Muscle of leg (tissue), 11 donors: ENCODE results near the gene IL1RL2. TPM values are rescaled to one million over a fixed set of nuclear protein-coding genes. Genes with fewer than 3 reads are reported as not detected.
A peak's percentile ranks its signal among the peaks of the same experiment; 100 is the strongest.

Experiments
- DNase-seq: peaks from one replicate; pipeline ENCODE4 v3.0.0; 2013
- H3K27ac ChIP-seq: one replicate; pipeline ENCODE4 v1.5.1; 2013; ENCODE audit warnings: mild to moderate bottlenecking, low read length, control low read depth
- H3K27me3 ChIP-seq: one replicate; pipeline ENCODE4 v1.6.1; 2013; ENCODE audit warnings: low read length; ENCODE audit not compliant: control insufficient read depth, insufficient read depth
- H3K36me3 ChIP-seq: one replicate; pipeline ENCODE4 v1.6.1; 2013; ENCODE audit warnings: low read length; ENCODE audit not compliant: control insufficient read depth, insufficient read depth
- H3K4me1 ChIP-seq: one replicate; pipeline ENCODE4 v1.6.1; 2013; ENCODE audit warnings: low read length; ENCODE audit not compliant: control insufficient read depth, insufficient read depth
- H3K4me3 ChIP-seq: one replicate; pipeline ENCODE4 v1.5.1; 2013; ENCODE audit warnings: low read length, control low read depth
- H3K9me3 ChIP-seq: replicated peaks from 2 replicates; pipeline ENCODE4 v1.6.1; 2013; ENCODE audit warnings: low read depth, low read length; ENCODE audit not compliant: control insufficient read depth
- WGBS: methylation state at CpG from one replicate; pipeline ENCODE4 v1.1.5; 2013; ENCODE audit warnings: missing lambda C conversion rate; ENCODE audit not compliant: insufficient coverage; 5-methylcytosine and 5-hydroxymethylcytosine counted together
- polyA plus RNA-seq, 8 donors: library from polyadenylated mRNA; unstranded; fragments of 120-200 nt; gene quantifications; one replicate each; pipeline versions ENCODE4 v1.2.1 to v1.2.3, GENCODE V29; 2013; ENCODE audit warnings: inconsistent platforms in 1 of 8, low replicate concordance in 1 of 8; ENCODE audit not compliant: insufficient read length in 8 of 8, insufficient read depth in 1 of 8
- total RNA-seq: library from RNA; stranded (reverse); fragments of 120-200 nt; gene quantifications from one replicate; pipeline ENCODE4 v1.2.4, GENCODE V29; 2013

The IL1RL2 gene
- total and polyA plus RNA-seq, 9 donors: 0.14 to 0.73 (median 0.23) TPM

- peak; percentile 48 for DNase-seq
- 65% methylated on average over 2 of the region's 4 CpGs for WGBS
- Histone ChIP-seq H3K27me3 (peaks cover 12% of the 10 kb centered on the region), H3K27ac (no peak overlapping the region), H3K4me1 (peaks cover 30% of the 10 kb centered on the region), H3K36me3 (no peaks in the 10 kb centered on the region), H3K4me3 (no peak overlapping the region), H3K9me3 (peaks cover 3% of the 10 kb centered on the region)
Measured at GRCh38 chr2:102144128-102144527, 42.7 kb upstream of the IL1RL2 start.

DNA sequence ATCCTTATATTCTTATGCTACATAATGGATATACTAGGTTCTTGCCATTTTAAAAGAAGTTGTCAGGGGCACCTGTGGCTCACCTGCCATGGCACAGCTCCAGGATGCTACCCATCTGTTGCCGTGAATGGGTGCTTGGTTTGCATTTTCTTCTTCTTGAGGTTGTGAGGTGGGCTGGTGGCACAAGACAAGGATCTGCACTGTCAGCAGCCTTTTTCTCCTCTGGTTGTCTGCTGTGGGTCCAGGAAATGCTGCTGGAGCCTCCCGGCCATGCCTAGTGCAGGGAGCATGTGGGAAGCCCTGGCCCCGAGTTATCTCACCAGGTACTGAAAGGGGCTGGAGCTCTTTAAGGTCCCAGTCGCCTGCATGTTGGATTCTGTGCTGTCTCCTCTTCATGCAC, 41.7 kb upstream of the IL1RL2 start:
- no peak for DNase-seq
- Histone ChIP-seq H3K36me3 (no peaks in the 10 kb centered on the region), H3K4me1 (peaks cover 37% of the 10 kb centered on the region), H3K27me3 (peaks cover 10% of the 10 kb centered on the region), H3K27ac (no peak overlapping the region), H3K4me3 (no peak overlapping the region), H3K9me3 (peaks cover 7% of the 10 kb centered on the region)
- WGBS: 86% methylated on average over 4 of the region's 4 CpGs

GRCh38 chr2:102145934-102146333, 40.9 kb upstream of the IL1RL2 start:
- DNase-seq: no peak
- 95% methylated on average over 3 of the region's 4 CpGs for WGBS
- Histone ChIP-seq H3K4me1 (peaks cover 36% of the 10 kb centered on the region), H3K27ac (no peak overlapping the region), H3K27me3 (peaks cover 10% of the 10 kb centered on the region), H3K36me3 (no peaks in the 10 kb centered on the region), H3K4me3 (no peak overlapping the region), H3K9me3 (peaks cover 7% of the 10 kb centered on the region)

GRCh38 chr2:102147935-102148334, 38.9 kb upstream of the IL1RL2 start:
- H3K27ac ChIP-seq: no peak overlapping the region
- H3K27me3 ChIP-seq: peaks cover 4% of the 10 kb centered on the region
- no peaks in the 10 kb centered on the region for H3K36me3 ChIP-seq
- peaks cover 7% of the 10 kb centered on the region for H3K9me3 ChIP-seq
- no peak for DNase-seq
- H3K4me3 ChIP-seq: no peak overlapping the region
- 93% methylated on average over 2 of the region's 3 CpGs for WGBS
- peaks cover 21% of the 10 kb centered on the region for H3K4me1 ChIP-seq

DNA sequence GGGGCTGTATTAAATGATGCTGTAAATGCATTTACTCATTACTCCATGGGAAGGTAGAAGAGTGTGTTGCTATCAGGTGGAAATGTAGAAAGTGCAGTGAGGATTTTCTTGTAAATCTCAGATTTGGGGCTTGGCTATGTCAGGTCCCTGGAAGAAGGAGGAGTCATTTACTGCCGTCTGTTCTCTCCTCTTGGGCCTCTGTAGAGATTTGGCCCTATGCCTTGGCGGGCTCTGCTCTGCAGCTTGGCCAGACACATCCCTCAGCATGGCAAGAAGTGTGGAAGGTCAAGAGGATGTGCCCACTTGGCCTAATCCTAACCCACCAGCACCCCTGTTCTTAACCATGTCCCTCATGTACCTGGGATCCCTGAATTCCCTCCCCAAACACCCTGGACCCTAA, 37.6 kb upstream of the IL1RL2 start:
- Histone ChIP-seq H3K4me1 (peaks cover 9% of the 10 kb centered on the region), H3K27me3 (no peaks in the 10 kb centered on the region), H3K9me3 (peaks cover 7% of the 10 kb centered on the region), H3K36me3 (peaks cover 4% of the 10 kb centered on the region), H3K4me3 (no peak overlapping the region), H3K27ac (peak overlapping the region; percentile 42)
- WGBS: no CpG with 5 or more reads among the region's 2 CpGs
- DNase-seq: no peak

- Histone ChIP-seq H3K27me3 (no peaks in the 10 kb centered on the region), H3K27ac (peak overlapping the region; percentile 42), H3K4me1 (peaks cover 9% of the 10 kb centered on the region), H3K36me3 (peaks cover 4% of the 10 kb centered on the region), H3K9me3 (peaks cover 7% of the 10 kb centered on the region), H3K4me3 (no peak overlapping the region)
- WGBS: 94% methylated on average over 5 of the region's 9 CpGs
- DNase-seq: no peak
Measured at GRCh38 chr2:102149644-102150455, 37.0 kb upstream of the IL1RL2 start.

DNA sequence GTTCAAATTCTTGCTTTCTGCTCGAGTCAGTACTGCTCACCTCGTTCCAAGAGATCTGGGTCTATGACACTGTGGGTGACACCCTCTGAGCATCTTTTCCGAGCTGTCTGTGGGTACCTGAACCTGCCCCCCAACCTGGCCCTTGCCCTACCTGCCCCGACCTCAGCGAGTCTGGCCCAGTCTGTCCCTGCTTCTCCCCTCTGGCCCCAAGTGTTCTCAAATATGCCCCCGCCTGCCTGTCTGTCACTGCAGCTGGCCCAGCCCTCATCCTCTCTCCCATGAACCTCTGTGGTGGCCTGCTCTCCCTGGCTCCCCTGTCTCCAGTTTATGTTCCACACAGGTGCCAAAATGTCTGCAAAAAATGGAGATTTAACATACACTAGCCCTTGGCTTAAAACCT, 32.5 kb upstream of the IL1RL2 start:
- WGBS: 96% methylated on average over 6 of the region's 6 CpGs
- Histone ChIP-seq H3K27me3 (no peaks in the 10 kb centered on the region), H3K4me3 (no peak overlapping the region), H3K9me3 (peaks cover 2% of the 10 kb centered on the region), H3K27ac (no peak overlapping the region), H3K36me3 (peaks cover 7% of the 10 kb centered on the region), H3K4me1 (peaks cover 9% of the 10 kb centered on the region)
- DNase-seq: no peak

GRCh38 chr2:102154946-102155702, 31.7 kb upstream of the IL1RL2 start:
- H3K27me3 ChIP-seq: no peaks in the 10 kb centered on the region
- H3K9me3 ChIP-seq: no peaks in the 10 kb centered on the region
- H3K4me3 ChIP-seq: no peak overlapping the region
- 100% methylated on average over 3 of the region's 7 CpGs for WGBS
- peaks cover 1% of the 10 kb centered on the region for H3K4me1 ChIP-seq
- H3K36me3 ChIP-seq: peaks cover 7% of the 10 kb centered on the region
- no peak for DNase-seq
- no peak overlapping the region for H3K27ac ChIP-seq

DNA sequence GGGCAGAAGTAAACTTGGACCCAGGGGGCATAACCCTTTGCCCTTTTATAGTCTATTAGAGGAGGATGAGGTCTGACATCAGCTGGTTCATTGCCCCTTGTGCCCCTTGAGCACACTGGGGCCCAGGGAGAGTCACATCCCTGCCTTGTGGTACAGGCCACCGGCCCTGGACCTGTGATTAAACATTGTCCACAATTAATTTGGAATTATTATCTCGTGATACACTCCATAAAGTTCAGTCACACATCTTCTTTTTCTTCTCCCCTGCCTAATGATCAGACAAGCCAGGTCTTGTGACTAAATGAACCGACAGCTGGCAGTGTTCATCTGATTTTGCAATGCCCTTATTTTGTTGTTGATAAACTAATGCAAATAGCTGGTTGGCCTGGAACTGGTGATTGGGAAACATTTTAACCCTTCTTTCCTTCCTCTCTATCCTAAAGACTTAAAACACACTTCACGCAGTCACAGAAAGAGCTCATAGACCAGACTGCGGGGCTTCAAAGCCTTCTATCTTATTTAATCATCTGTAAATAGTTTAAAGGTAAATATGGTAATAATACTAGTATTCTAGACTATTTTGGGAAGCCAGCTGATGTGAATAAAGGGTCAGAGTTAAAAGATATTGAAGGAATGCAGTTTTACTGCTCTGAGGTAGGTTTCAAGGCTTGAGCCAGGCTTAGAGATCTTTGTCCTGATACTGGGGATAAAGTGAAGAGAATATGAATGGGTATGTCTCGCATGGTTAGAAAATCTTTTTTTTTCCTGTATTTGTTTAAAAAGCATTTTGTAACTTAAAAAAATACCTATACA, 30.9 kb upstream of the IL1RL2 start:
- no peaks in the 10 kb centered on the region for H3K4me1 ChIP-seq
- no peak for DNase-seq

More for the DNA sequence above, 30.9 kb upstream of the IL1RL2 start:
- H3K9me3 ChIP-seq: no peaks in the 10 kb centered on the region
- no peaks in the 10 kb centered on the region for H3K27me3 ChIP-seq
- H3K4me3 ChIP-seq: no peak overlapping the region
- no peak overlapping the region for H3K27ac ChIP-seq
- H3K36me3 ChIP-seq: peaks cover 7% of the 10 kb centered on the region
- WGBS: no CpG with 5 or more reads among the region's 6 CpGs
